T-cell (primary cell): ENCODE results near the gene TPST2. TPM values are rescaled to one million over a fixed set of nuclear protein-coding genes. Genes with fewer than 3 reads are reported as not detected.

Source experiments
- ATAC-seq, 4 experiments: fragments of 200-7000 bp in 3 of 4; fragments of 150-1000 bp in 1 of 4; cut with Tn5 transposase; replicated peaks in 1 of 4; 1 replicate in 3 of 4; 2 replicates in 1 of 4; pipeline ENCODE4 v1.10.0; 2021; ENCODE audit warnings: moderate library complexity in 3 of 4, mild to moderate bottlenecking in 2 of 4, moderate number of reproducible peaks in 1 of 4
- CTCF ChIA-PET, 2 donors: fragments of 300-600 bp; sonication (Branson Sonifier 250); formaldehyde crosslinking; loops; one replicate each; lab custom pipeline; 2022; ENCODE audit warnings: antibody characterized with exemption in 2 of 2; lab: Charles Lee
- POLR2A ChIA-PET, 2 donors: fragments of 300-600 bp; sonication (Branson Sonifier 250); formaldehyde crosslinking; loops; one replicate each; lab custom pipeline; 2022; ENCODE audit warnings: antibody characterized with exemption in 2 of 2; lab: Charles Lee
- DNase-seq, 35 experiments: peaks; one replicate each; pipeline versions ENCODE4 v3.0.0 to v3.0.0-alpha.2; 2013 to 2023
- H3K27ac ChIP-seq: one replicate; pipeline ENCODE4 v1.5.1; 2013; ENCODE audit warnings: low read length
- H3K27me3 ChIP-seq, 2 experiments: replicated peaks in 1 of 2; 1 replicate in 1 of 2; 2 replicates in 1 of 2; pipeline versions ENCODE4 v1.6.1 to v1.7.0; 2013; ENCODE audit warnings: low read length in 1 of 2, mixed read lengths in 1 of 2; ENCODE audit not compliant: control insufficient read depth in 2 of 2, insufficient read depth in 2 of 2; ENCODE audit errors: extremely low read depth in 1 of 2
- H3K36me3 ChIP-seq, 2 donors: 1 replicate in 1 of 2; 2 replicates in 1 of 2; pipeline versions ENCODE4 v1.6.1 to v1.7.0; 2013; ENCODE audit warnings: low read length in 1 of 2; ENCODE audit not compliant: control insufficient read depth in 2 of 2, insufficient read depth in 1 of 2; ENCODE audit errors: extremely low read depth in 1 of 2
- H3K4me1 ChIP-seq, 2 experiments: 1 replicate in 1 of 2; 2 replicates in 1 of 2; pipeline versions ENCODE4 v1.6.1 to v1.7.0; 2013; ENCODE audit warnings: low read length in 2 of 2, mixed read lengths in 1 of 2; ENCODE audit not compliant: insufficient read depth in 2 of 2, control insufficient read depth in 1 of 2; ENCODE audit errors: extremely low read depth in 1 of 2
- H3K4me3 ChIP-seq, 2 donors: 1 replicate in 1 of 2; 2 replicates in 1 of 2; pipeline versions ENCODE4 v1.5.1 to v1.7.0; 2013; ENCODE audit warnings: mild to moderate bottlenecking in 2 of 2, low read length in 1 of 2, moderate library complexity in 1 of 2; ENCODE audit not compliant: control insufficient read depth in 1 of 2; ENCODE audit errors: extremely low read depth in 1 of 2
- H3K9me3 ChIP-seq: 2 replicates; pipeline ENCODE4 v1.7.0; 2013
- H3K27ac Mint-ChIP-seq, 2 donors: one replicate each; pipeline ENCODE4 v1.8.0; 2020 to 2021; ENCODE audit warnings: mild to moderate bottlenecking in 2 of 2, mixed read lengths in 2 of 2
- H3K27me3 Mint-ChIP-seq, 2 donors: one replicate each; pipeline ENCODE4 v1.8.0; 2021 to 2022; ENCODE audit warnings: mixed read lengths in 2 of 2
- H3K36me3 Mint-ChIP-seq: one replicate; pipeline ENCODE4 v1.8.0; 2021; ENCODE audit warnings: mixed read lengths
- H3K4me1 Mint-ChIP-seq, 3 donors: one replicate each; pipeline ENCODE4 v1.8.0; 2020 to 2022; ENCODE audit warnings: mixed read lengths in 3 of 3, mild to moderate bottlenecking in 1 of 3
- H3K4me3 Mint-ChIP-seq, 3 donors: one replicate each; pipeline ENCODE4 v1.8.0; 2020 to 2022; ENCODE audit warnings: mild to moderate bottlenecking in 3 of 3, mixed read lengths in 3 of 3, moderate library complexity in 3 of 3
- H3K9me3 Mint-ChIP-seq, 3 donors: one replicate each; pipeline ENCODE4 v1.8.0; 2020 to 2022; ENCODE audit warnings: mixed read lengths in 3 of 3
- WGBS: methylation state at CpG from one replicate; pipeline ENCODE4 v1.1.5; 2013; ENCODE audit warnings: missing lambda C conversion rate; ENCODE audit not compliant: insufficient coverage; 5-methylcytosine and 5-hydroxymethylcytosine counted together
- total RNA-seq, 35 experiments: library from RNA in 6 of 35; stranded (reverse) in 6 of 35; fragments of 120-200 nt in 1 of 35; gene quantifications; one replicate each; pipeline versions ENCODE4 v1.2.1 to v1.2.4 and lab custom pipeline; 2013 to 2026

The TPST2 gene
- total RNA-seq, 5 donors from 2014 or later (not counting 1 experiment from before 2014, with no cell fraction given), result 30.3 to 42.1 (median 38.0) TPM

GRCh38 chr22:26515931-26516330, 74.0 kb downstream of the TPST2 start:
- Mint-ChIP-seq H3K4me3 (no peak overlapping the region), H3K36me3 (no peaks in the 10 kb centered on the region), H3K9me3 (no peaks in the 10 kb centered on the region), H3K27ac (no peak overlapping the region), H3K27me3 (no peaks in the 10 kb centered on the region), H3K4me1 (peaks cover 30 to 33% (median 30%) of the 10 kb centered on the region in 3 donors)
- Histone ChIP-seq H3K27me3 (no peaks in the 10 kb centered on the region), H3K27ac (no peak overlapping the region), H3K4me3 (no peak overlapping the region), H3K36me3 (no peaks in the 10 kb centered on the region), H3K9me3 (no peaks in the 10 kb centered on the region), H3K4me1 (peaks cover 11 to 20% of the 10 kb centered on the region in 2 experiments)
- no peak for DNase-seq
- POLR2A ChIA-PET, result interaction anchor here in 1 of 2 donors (0.6 kb wide), 1 partner anchor 1959 kb away, joined by 21 read pairs; no protein-coding TSS in a partner anchor
- CTCF ChIA-PET, result no interaction called here
- ATAC-seq, result no peak
- WGBS, result no CpG with 5 or more reads among the region's 3 CpGs

GRCh38 chr22:26514419-26515161, 75.3 kb downstream of the TPST2 start:
- Mint-ChIP-seq H3K27me3 (no peaks in the 10 kb centered on the region), H3K4me3 (no peak overlapping the region), H3K36me3 (peaks cover 8% of the 10 kb centered on the region), H3K9me3 (no peaks in the 10 kb centered on the region), H3K4me1 (peaks cover 40 to 43% (median 43%) of the 10 kb centered on the region in 3 donors), H3K27ac (no peak overlapping the region)
- Histone ChIP-seq H3K4me1 (peaks cover 11 to 21% of the 10 kb centered on the region in 2 experiments), H3K27ac (no peak overlapping the region), H3K4me3 (no peak overlapping the region), H3K27me3 (no peaks in the 10 kb centered on the region), H3K36me3 (peaks cover 0 to 6% of the 10 kb centered on the region in 2 donors), H3K9me3 (no peaks in the 10 kb centered on the region)
- DNase-seq (no peak), ATAC-seq (no peak)
- ChIA-PET CTCF (interaction anchor here in 1 of 2 donors (0.6 kb wide), 1 partner anchor 14 kb away, joined by 3 read pairs; no protein-coding TSS in a partner anchor), POLR2A (interaction anchor here in 1 of 2 donors (0.6 kb wide), 1 partner anchor 143 kb away, joined by 3 read pairs; no protein-coding TSS in a partner anchor)
- 98% methylated on average over 5 of the region's 12 CpGs for WGBS

- peaks cover 14% of the 10 kb centered on the region for H3K36me3 Mint-ChIP-seq
- CTCF ChIA-PET, result interaction anchor here in 1 of 2 donors (2.2 kb wide), 1 partner anchor 130 kb away, joined by 9 read pairs; no protein-coding TSS in a partner anchor
- no peak overlapping the region for H3K27ac Mint-ChIP-seq
- Histone ChIP-seq H3K27ac (no peak overlapping the region), H3K9me3 (no peaks in the 10 kb centered on the region), H3K36me3 (peaks cover 0 to 13% of the 10 kb centered on the region in 2 donors), H3K27me3 (no peaks in the 10 kb centered on the region), H3K4me3 (no peak overlapping the region), H3K4me1 (peaks cover 11 to 21% of the 10 kb centered on the region in 2 experiments)
- H3K9me3 Mint-ChIP-seq, result no peaks in the 10 kb centered on the region
- WGBS, result no CpG with 5 or more reads among the region's 1 CpG
- POLR2A ChIA-PET, result interaction anchor here in 1 of 2 donors (0.6 kb wide), 1 partner anchor 1961 kb away, joined by 5 read pairs; no protein-coding TSS in a partner anchor
- peaks cover 45 to 51% (median 50%) of the 10 kb centered on the region in 3 donors for H3K4me1 Mint-ChIP-seq
- peak overlapping the region; percentile 99 to 100 (median 99) for H3K4me3 Mint-ChIP-seq
- ATAC-seq, result no peak
- no peaks in the 10 kb centered on the region for H3K27me3 Mint-ChIP-seq
- no peak for DNase-seq
Observed at GRCh38 chr22:26513838-26514237, 76.1 kb downstream of the TPST2 start.

- under 1% methylated on average over 40 of the region's 40 CpGs for WGBS
- Histone ChIP-seq H3K27me3 (no peaks in the 10 kb centered on the region), H3K27ac (peak within 1 kb of the TSS; percentile 80), H3K4me1 (peaks cover 11 to 21% of the 10 kb centered on the region in 2 experiments), H3K36me3 (peaks cover 5 to 29% of the 10 kb centered on the region in 2 donors), H3K4me3 (peak within 1 kb of the TSS; percentile 96 to 99), H3K9me3 (no peaks in the 10 kb centered on the region)
- H3K4me1 Mint-ChIP-seq, result peaks cover 45 to 52% (median 50%) of the 10 kb centered on the region in 3 donors
- ChIA-PET POLR2A (interaction anchor here (0.6 to 1.0 kb wide), 2 partner anchors 11 to 29 kb away, joined by 3 read pairs; partner anchors contain the start of genes HPS4 (in 1 of the 2) and SRRD (in 1 of the 2)), CTCF (interaction anchor here in 1 of 2 donors (0.7 to 2.2 kb wide), 5 partner anchors 9 to 153 kb away, joined by 3 to 11 read pairs (median 4); partner anchors contain the start of genes HPS4 and SRRD)
- ATAC-seq (peak; percentile 89 to 99 (median 97)), DNase-seq (peak; percentile 67 to 93 (median 86))
- peak within 1 kb of the TSS; percentile 98 to 99 for H3K27ac Mint-ChIP-seq
- H3K9me3 Mint-ChIP-seq, result no peaks in the 10 kb centered on the region
- peaks cover 22% of the 10 kb centered on the region for H3K36me3 Mint-ChIP-seq
- H3K4me3 Mint-ChIP-seq, result peak within 1 kb of the TSS; percentile 99 to 100 (median 99)
- H3K27me3 Mint-ChIP-seq, result no peaks in the 10 kb centered on the region
Observed at GRCh38 chr22:26512149-26512793, 77.7 kb downstream of the TPST2 start, which contains the start of gene TFIP11. TFIP11 (minus strand) TSS chr22:26512473; CDS start chr22:26510272, 2,201 bp downstream.

- no peak for DNase-seq
- Mint-ChIP-seq H3K27ac (no peak overlapping the region), H3K27me3 (no peaks in the 10 kb centered on the region), H3K4me3 (no peak overlapping the region), H3K36me3 (peaks cover 51% of the 10 kb centered on the region), H3K4me1 (peaks cover 53 to 55% (median 55%) of the 10 kb centered on the region in 3 donors), H3K9me3 (no peaks in the 10 kb centered on the region)
- Histone ChIP-seq H3K27me3 (no peaks in the 10 kb centered on the region), H3K4me3 (no peak overlapping the region), H3K36me3 (peaks cover 22 to 70% of the 10 kb centered on the region in 2 donors), H3K9me3 (no peaks in the 10 kb centered on the region), H3K4me1 (peaks cover 13 to 31% of the 10 kb centered on the region in 2 experiments), H3K27ac (no peak overlapping the region)
- ChIA-PET POLR2A (no interaction called here), CTCF (interaction anchor here in 1 of 2 donors (1.0 kb wide), 1 partner anchor 24 kb away, joined by 4 read pairs; the partner anchor contains the start of genes HPS4 and SRRD)
- ATAC-seq, result no peak
Observed at GRCh38 chr22:26508148-26508547, 81.8 kb downstream of the TPST2 start.
